ENCODE data around the gene BRSK1. TPM values are rescaled to one million over a fixed set of nuclear protein-coding genes. Genes with fewer than 3 reads are reported as not detected.

BRSK1 gene
- total RNA-seq, 4 donors from 2014 or later = 0.68 to 2.3 (median 1.6) TPM

- Histone ChIP-seq H3K27me3 (peaks cover 16% of the 10 kb centered on the region), H3K36me3 (no peaks in the 10 kb centered on the region), H3K9me3 (no peaks in the 10 kb centered on the region), H3K4me1 (no peaks in the 10 kb centered on the region), H3K27ac (no peak overlapping the region), H3K4me3 (no peak overlapping the region)
- no peak for DNase-seq (ENCODE audit: low spot score in 2 of 2)
- 80% methylated on average over 8 of the region's 8 CpGs for WGBS
- TF ChIP-seq POLR2AphosphoS5 (IDR thresholded peaks at IDR 0.05) (no peak), CTCF (IDR thresholded peaks at IDR 0.05) (no peak), EP300 (IDR thresholded peaks at IDR 0.05) (no peak), POLR2A (IDR thresholded peaks at IDR 0.05) (no peak)
Observed at GRCh38 chr19:55316646-55317045, 32.8 kb downstream of the BRSK1 start.

DNA sequence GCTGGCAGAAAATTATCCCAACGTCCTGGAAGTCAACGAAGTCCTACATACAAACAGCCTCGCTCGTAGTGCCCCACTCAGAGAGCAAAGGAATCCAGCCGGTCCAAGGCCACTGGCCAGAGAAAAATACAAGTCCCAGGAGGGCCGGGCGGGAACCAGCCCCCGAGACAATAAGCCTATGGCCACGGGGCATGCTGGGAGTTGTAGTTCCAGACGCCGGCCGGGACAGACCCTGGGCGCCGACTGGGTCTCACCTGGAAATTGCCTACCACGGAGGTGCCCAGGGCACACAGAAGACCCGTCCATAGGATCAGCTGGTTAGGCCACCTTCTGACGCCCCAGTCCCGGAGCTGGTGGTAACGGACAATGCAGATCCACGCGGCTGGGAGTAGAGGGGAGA is 36.0 kb downstream of the BRSK1 start:
- Histone ChIP-seq H3K9me3 (no peaks in the 10 kb centered on the region), H3K27me3 (peaks cover 16% of the 10 kb centered on the region), H3K36me3 (no peaks in the 10 kb centered on the region), H3K4me1 (no peaks in the 10 kb centered on the region), H3K4me3 (no peak overlapping the region), H3K27ac (no peak overlapping the region)
- WGBS = 34% methylated on average over 18 of the region's 21 CpGs
- TF ChIP-seq POLR2A (IDR thresholded peaks at IDR 0.05) = no peak
- no peak for TF ChIP-seq CTCF (IDR thresholded peaks at IDR 0.05)
- TF ChIP-seq POLR2AphosphoS5 (IDR thresholded peaks at IDR 0.05) = no peak
- no peak for TF ChIP-seq EP300 (IDR thresholded peaks at IDR 0.05)
- no peak for DNase-seq (ENCODE audit: low spot score in 2 of 2)

- DNase-seq (ENCODE audit: low spot score in 2 of 2) = no peak
- H3K4me1 ChIP-seq = no peaks in the 10 kb centered on the region
- H3K36me3 ChIP-seq = no peaks in the 10 kb centered on the region
- 84% methylated on average over 8 of the region's 8 CpGs for WGBS
- peaks cover 16% of the 10 kb centered on the region for H3K27me3 ChIP-seq
- H3K27ac ChIP-seq = no peak overlapping the region
- H3K4me3 ChIP-seq = no peak overlapping the region
- H3K9me3 ChIP-seq = no peaks in the 10 kb centered on the region
- TF ChIP-seq CTCF (IDR thresholded peaks at IDR 0.05) (no peak), POLR2AphosphoS5 (IDR thresholded peaks at IDR 0.05) (no peak), EP300 (IDR thresholded peaks at IDR 0.05) (no peak), POLR2A (IDR thresholded peaks at IDR 0.05) (no peak)
Observed at GRCh38 chr19:55320844-55321419, 37.1 kb downstream of the BRSK1 start.

DNA sequence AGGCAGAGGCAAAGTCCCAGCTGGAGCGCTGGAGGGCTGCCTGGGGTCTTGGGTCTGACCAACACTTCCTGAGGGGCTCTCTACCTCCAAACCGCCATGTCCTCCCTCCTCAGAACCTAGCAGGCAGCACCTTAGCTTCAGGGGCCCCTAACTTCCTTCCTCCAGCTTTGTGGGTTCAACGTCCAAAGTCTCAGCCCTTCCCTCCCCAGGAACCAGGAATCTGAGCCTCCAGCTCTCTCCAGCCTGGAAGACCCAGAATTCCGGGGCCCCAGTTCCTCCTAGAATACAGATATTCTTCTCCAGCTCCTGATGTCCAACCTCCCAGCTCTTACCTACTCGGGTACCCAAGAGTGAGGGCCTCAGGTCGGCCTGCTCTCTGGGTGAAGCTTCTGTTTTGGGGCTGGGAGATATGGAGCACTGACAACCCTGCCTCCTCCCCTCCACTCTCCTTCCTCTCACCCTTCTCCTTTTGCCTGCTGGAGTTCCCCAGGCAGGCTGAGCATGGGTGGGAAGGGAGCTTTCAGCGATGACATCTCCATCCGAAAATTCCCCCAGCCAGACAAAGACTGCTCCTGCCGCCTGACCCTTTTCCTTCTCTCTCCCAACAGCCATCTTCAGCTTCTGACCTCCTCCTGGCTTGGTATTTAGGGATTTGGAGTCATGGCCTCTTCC is 37.8 kb downstream of the BRSK1 start:
- TF ChIP-seq EP300 (IDR thresholded peaks at IDR 0.05) (no peak), CTCF (IDR thresholded peaks at IDR 0.05) (no peak), POLR2A (IDR thresholded peaks at IDR 0.05) (no peak), POLR2AphosphoS5 (IDR thresholded peaks at IDR 0.05) (no peak)
- no peak for DNase-seq (ENCODE audit: low spot score in 2 of 2)
- no peaks in the 10 kb centered on the region for H3K9me3 ChIP-seq
- H3K27ac ChIP-seq = no peak overlapping the region
- H3K4me3 ChIP-seq = no peak overlapping the region
- H3K27me3 ChIP-seq = peaks cover 16% of the 10 kb centered on the region
- no peaks in the 10 kb centered on the region for H3K36me3 ChIP-seq
- no peaks in the 10 kb centered on the region for H3K4me1 ChIP-seq
- WGBS = 73% methylated on average over 9 of the region's 9 CpGs

- Histone ChIP-seq H3K9me3 (no peaks in the 10 kb centered on the region), H3K36me3 (no peaks in the 10 kb centered on the region), H3K4me1 (no peaks in the 10 kb centered on the region), H3K27me3 (peaks cover 16% of the 10 kb centered on the region), H3K4me3 (no peak overlapping the region), H3K27ac (no peak overlapping the region)
- 58% methylated on average over 11 of the region's 12 CpGs for WGBS
- DNase-seq (ENCODE audit: low spot score in 2 of 2) = no peak
- no peak for TF ChIP-seq CTCF (IDR thresholded peaks at IDR 0.05)
- TF ChIP-seq EP300 (IDR thresholded peaks at IDR 0.05) = no peak
- no peak for TF ChIP-seq POLR2AphosphoS5 (IDR thresholded peaks at IDR 0.05)
- no peak for TF ChIP-seq POLR2A (IDR thresholded peaks at IDR 0.05)
Observed at GRCh38 chr19:55322204-55322885, 38.5 kb downstream of the BRSK1 start.
